Endodermal cell (in vitro differentiated cells): ENCODE measurements around the gene ZMPSTE24. TPM values are rescaled to one million over a fixed set of nuclear protein-coding genes. Genes with fewer than 3 reads are reported as not detected.

ENCODE experiments used
- DNase-seq: peaks from one replicate; pipeline ENCODE4 v3.0.0-alpha.2; 2017
- H3K27ac ChIP-seq: 2 replicates; pipeline ENCODE4 v1.5.1; 2013; ENCODE audit warnings: mild to moderate bottlenecking, low read depth, low read length, moderate library complexity
- H3K27me3 ChIP-seq: 2 replicates; pipeline ENCODE4 v1.6.1; 2013; ENCODE audit warnings: mild to moderate bottlenecking, low read length, moderate library complexity; ENCODE audit not compliant: insufficient read depth, control insufficient read depth, poor library complexity, severe bottlenecking
- H3K36me3 ChIP-seq: 2 replicates; pipeline ENCODE4 v1.7.0; 2013; ENCODE audit warnings: mild to moderate bottlenecking, low read length, moderate library complexity; ENCODE audit not compliant: control insufficient read depth, insufficient read depth
- H3K4me1 ChIP-seq: one replicate; pipeline ENCODE4 v1.7.0; 2013; ENCODE audit warnings: low read length; ENCODE audit not compliant: control insufficient read depth, insufficient read depth
- H3K4me3 ChIP-seq: 2 replicates; pipeline ENCODE4 v1.5.1; 2013; ENCODE audit warnings: mild to moderate bottlenecking, low read length, moderate library complexity
- H3K9ac ChIP-seq: 2 replicates; pipeline ENCODE4 v1.6.1; 2013; ENCODE audit warnings: mild to moderate bottlenecking, low read length, moderate library complexity; ENCODE audit not compliant: poor library complexity, severe bottlenecking; ENCODE audit errors: extremely low read depth
- H3K9me3 ChIP-seq: 2 replicates; pipeline ENCODE4 v1.6.1; 2013; ENCODE audit warnings: mild to moderate bottlenecking, low read length, moderate library complexity; ENCODE audit not compliant: control insufficient read depth
- H3K27ac Mint-ChIP-seq: 2 replicates; pipeline ENCODE4 v1.8.0; 2020; ENCODE audit warnings: mixed read lengths
- H3K27me3 Mint-ChIP-seq: 2 replicates; pipeline ENCODE4 v1.8.0; 2021; ENCODE audit warnings: mild to moderate bottlenecking, mixed read lengths; ENCODE audit not compliant: insufficient read depth
- H3K36me3 Mint-ChIP-seq: 2 replicates; pipeline ENCODE4 v1.8.0; 2020; ENCODE audit warnings: low read depth, mixed read lengths
- H3K4me1 Mint-ChIP-seq: 2 replicates; pipeline ENCODE4 v1.8.0; 2020; ENCODE audit warnings: mixed read lengths
- H3K4me3 Mint-ChIP-seq: 2 replicates; pipeline ENCODE4 v1.8.0; 2020; ENCODE audit warnings: mild to moderate bottlenecking, moderate library complexity, mixed read lengths
- H3K9me3 Mint-ChIP-seq: 2 replicates; pipeline ENCODE4 v1.8.0; 2020; ENCODE audit warnings: mild to moderate bottlenecking, mixed read lengths
- WGBS, 2 experiments: methylation state at CpG; one replicate each; pipeline versions ENCODE4 v1.1.5 to v1.1.7; 2013; ENCODE audit warnings: missing lambda C conversion rate in 2 of 2, mixed read lengths in 1 of 2; ENCODE audit not compliant: insufficient coverage in 1 of 2, insufficient read length in 1 of 2; 5-methylcytosine and 5-hydroxymethylcytosine counted together
- total RNA-seq, 2 donors: library from RNA; stranded (reverse); fragmentation: NEBNext Ultra II Directional in 1 of 2; extraction: Animal tissue kit (Norgen Biotek cat#: 25700) in 1 of 2; gene quantifications; 2 replicates in 1 of 2; 3 replicates in 1 of 2; pipeline ENCODE4 v1.2.1, GENCODE V29; 2021
- TF ChIP-seq, protein P1 (sequence below): fragments of 200-600 bp; sonication (generic); conservative IDR thresholded peaks from 2 replicates; pipeline ENCODE4 v1.5.0; 2021; ENCODE audit warnings: antibody characterized with exemption, mild to moderate bottlenecking

ZMPSTE24 gene
- total RNA-seq, 2 donors from 2014 or later = 41.4 to 42.4 TPM

DNA sequence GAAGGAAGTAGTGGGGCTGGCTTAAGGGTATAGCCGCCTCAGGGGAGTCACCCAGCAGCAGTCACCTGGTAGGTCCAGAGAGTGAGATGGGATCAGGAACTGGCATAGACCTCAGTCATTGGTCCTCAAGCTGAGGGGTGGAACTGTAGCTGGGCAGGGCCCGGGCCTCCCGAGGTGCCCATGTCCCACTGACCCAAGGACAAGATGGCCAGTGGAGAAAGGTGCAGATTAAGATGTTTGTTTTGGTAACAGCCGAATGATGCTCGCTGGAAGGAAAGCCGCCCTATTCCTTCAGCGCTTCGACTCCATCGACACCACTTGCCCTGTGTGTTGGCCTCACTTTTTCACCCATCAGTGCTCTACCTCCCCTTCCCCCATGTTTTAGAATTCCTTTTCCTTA, 42.6 kb downstream of the ZMPSTE24 start:
- H3K36me3 Mint-ChIP-seq = peaks cover 18% of the 10 kb centered on the region
- no peak for DNase-seq
- H3K4me1 ChIP-seq = no peaks in the 10 kb centered on the region
- H3K27ac ChIP-seq = no peak overlapping the region
- no peaks in the 10 kb centered on the region for H3K9me3 Mint-ChIP-seq
- H3K27ac Mint-ChIP-seq = no peak overlapping the region
- H3K36me3 ChIP-seq = peaks cover 14% of the 10 kb centered on the region
- no peak overlapping the region for H3K4me3 Mint-ChIP-seq
- WGBS, 2 experiments = 94 to 96% methylated on average over 7 to 9 of the region's 9 CpGs
- H3K9ac ChIP-seq = no peak overlapping the region
- no peaks in the 10 kb centered on the region for H3K4me1 Mint-ChIP-seq
- TF ChIP-seq, protein P1, sequence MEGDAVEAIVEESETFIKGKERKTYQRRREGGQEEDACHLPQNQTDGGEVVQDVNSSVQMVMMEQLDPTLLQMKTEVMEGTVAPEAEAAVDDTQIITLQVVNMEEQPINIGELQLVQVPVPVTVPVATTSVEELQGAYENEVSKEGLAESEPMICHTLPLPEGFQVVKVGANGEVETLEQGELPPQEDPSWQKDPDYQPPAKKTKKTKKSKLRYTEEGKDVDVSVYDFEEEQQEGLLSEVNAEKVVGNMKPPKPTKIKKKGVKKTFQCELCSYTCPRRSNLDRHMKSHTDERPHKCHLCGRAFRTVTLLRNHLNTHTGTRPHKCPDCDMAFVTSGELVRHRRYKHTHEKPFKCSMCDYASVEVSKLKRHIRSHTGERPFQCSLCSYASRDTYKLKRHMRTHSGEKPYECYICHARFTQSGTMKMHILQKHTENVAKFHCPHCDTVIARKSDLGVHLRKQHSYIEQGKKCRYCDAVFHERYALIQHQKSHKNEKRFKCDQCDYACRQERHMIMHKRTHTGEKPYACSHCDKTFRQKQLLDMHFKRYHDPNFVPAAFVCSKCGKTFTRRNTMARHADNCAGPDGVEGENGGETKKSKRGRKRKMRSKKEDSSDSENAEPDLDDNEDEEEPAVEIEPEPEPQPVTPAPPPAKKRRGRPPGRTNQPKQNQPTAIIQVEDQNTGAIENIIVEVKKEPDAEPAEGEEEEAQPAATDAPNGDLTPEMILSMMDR = no peak
- no peak overlapping the region for H3K4me3 ChIP-seq
- H3K27me3 ChIP-seq = no peaks in the 10 kb centered on the region
- H3K9me3 ChIP-seq = no peaks in the 10 kb centered on the region
- H3K27me3 Mint-ChIP-seq = no peaks in the 10 kb centered on the region

- H3K4me1 ChIP-seq = no peaks in the 10 kb centered on the region
- no peak overlapping the region for H3K4me3 ChIP-seq
- no peaks in the 10 kb centered on the region for H3K4me1 Mint-ChIP-seq
- no peak overlapping the region for H3K27ac Mint-ChIP-seq
- peaks cover 22% of the 10 kb centered on the region for H3K36me3 Mint-ChIP-seq
- no peak overlapping the region for H3K9ac ChIP-seq
- no peaks in the 10 kb centered on the region for H3K9me3 Mint-ChIP-seq
- DNase-seq = no peak
- H3K27ac ChIP-seq = no peak overlapping the region
- no peaks in the 10 kb centered on the region for H3K27me3 ChIP-seq
- no peaks in the 10 kb centered on the region for H3K27me3 Mint-ChIP-seq
- no peaks in the 10 kb centered on the region for H3K9me3 ChIP-seq
- peaks cover 19% of the 10 kb centered on the region for H3K36me3 ChIP-seq
- WGBS, 2 experiments = 91 to 98% methylated on average over 7 to 10 of the region's 10 CpGs
- TF ChIP-seq, protein P1 = no peak
- H3K4me3 Mint-ChIP-seq = no peak overlapping the region
Measured at GRCh38 chr1:40301066-40301465, 43.0 kb downstream of the ZMPSTE24 start.

- TF ChIP-seq, protein P1 = no peak
- H3K27me3 ChIP-seq = no peaks in the 10 kb centered on the region
- H3K9me3 ChIP-seq = no peaks in the 10 kb centered on the region
- no peak overlapping the region for H3K27ac ChIP-seq
- H3K27ac Mint-ChIP-seq = no peak overlapping the region
- no peak overlapping the region for H3K9ac ChIP-seq
- no peaks in the 10 kb centered on the region for H3K9me3 Mint-ChIP-seq
- no peaks in the 10 kb centered on the region for H3K4me1 ChIP-seq
- peaks cover 28% of the 10 kb centered on the region for H3K36me3 Mint-ChIP-seq
- no peak overlapping the region for H3K4me3 ChIP-seq
- H3K4me3 Mint-ChIP-seq = no peak overlapping the region
- WGBS, 2 experiments = 94 to 99% methylated on average over 9 to 12 of the region's 12 CpGs
- H3K4me1 Mint-ChIP-seq = no peaks in the 10 kb centered on the region
- DNase-seq = no peak
- no peaks in the 10 kb centered on the region for H3K27me3 Mint-ChIP-seq
- peaks cover 24% of the 10 kb centered on the region for H3K36me3 ChIP-seq
Measured at GRCh38 chr1:40301541-40302299, 43.7 kb downstream of the ZMPSTE24 start.
